ENCODE measurements around the gene NEK1. TPM values are rescaled to one million over a fixed set of nuclear protein-coding genes. Genes with fewer than 3 reads are reported as not detected.

NEK1 gene, protein sequence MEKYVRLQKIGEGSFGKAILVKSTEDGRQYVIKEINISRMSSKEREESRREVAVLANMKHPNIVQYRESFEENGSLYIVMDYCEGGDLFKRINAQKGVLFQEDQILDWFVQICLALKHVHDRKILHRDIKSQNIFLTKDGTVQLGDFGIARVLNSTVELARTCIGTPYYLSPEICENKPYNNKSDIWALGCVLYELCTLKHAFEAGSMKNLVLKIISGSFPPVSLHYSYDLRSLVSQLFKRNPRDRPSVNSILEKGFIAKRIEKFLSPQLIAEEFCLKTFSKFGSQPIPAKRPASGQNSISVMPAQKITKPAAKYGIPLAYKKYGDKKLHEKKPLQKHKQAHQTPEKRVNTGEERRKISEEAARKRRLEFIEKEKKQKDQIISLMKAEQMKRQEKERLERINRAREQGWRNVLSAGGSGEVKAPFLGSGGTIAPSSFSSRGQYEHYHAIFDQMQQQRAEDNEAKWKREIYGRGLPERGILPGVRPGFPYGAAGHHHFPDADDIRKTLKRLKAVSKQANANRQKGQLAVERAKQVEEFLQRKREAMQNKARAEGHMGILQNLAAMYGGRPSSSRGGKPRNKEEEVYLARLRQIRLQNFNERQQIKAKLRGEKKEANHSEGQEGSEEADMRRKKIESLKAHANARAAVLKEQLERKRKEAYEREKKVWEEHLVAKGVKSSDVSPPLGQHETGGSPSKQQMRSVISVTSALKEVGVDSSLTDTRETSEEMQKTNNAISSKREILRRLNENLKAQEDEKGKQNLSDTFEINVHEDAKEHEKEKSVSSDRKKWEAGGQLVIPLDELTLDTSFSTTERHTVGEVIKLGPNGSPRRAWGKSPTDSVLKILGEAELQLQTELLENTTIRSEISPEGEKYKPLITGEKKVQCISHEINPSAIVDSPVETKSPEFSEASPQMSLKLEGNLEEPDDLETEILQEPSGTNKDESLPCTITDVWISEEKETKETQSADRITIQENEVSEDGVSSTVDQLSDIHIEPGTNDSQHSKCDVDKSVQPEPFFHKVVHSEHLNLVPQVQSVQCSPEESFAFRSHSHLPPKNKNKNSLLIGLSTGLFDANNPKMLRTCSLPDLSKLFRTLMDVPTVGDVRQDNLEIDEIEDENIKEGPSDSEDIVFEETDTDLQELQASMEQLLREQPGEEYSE (N-terminal part only)
- 10 to 100 TPM; 12.1 to 13.1 TPM for total RNA-seq

DNA sequence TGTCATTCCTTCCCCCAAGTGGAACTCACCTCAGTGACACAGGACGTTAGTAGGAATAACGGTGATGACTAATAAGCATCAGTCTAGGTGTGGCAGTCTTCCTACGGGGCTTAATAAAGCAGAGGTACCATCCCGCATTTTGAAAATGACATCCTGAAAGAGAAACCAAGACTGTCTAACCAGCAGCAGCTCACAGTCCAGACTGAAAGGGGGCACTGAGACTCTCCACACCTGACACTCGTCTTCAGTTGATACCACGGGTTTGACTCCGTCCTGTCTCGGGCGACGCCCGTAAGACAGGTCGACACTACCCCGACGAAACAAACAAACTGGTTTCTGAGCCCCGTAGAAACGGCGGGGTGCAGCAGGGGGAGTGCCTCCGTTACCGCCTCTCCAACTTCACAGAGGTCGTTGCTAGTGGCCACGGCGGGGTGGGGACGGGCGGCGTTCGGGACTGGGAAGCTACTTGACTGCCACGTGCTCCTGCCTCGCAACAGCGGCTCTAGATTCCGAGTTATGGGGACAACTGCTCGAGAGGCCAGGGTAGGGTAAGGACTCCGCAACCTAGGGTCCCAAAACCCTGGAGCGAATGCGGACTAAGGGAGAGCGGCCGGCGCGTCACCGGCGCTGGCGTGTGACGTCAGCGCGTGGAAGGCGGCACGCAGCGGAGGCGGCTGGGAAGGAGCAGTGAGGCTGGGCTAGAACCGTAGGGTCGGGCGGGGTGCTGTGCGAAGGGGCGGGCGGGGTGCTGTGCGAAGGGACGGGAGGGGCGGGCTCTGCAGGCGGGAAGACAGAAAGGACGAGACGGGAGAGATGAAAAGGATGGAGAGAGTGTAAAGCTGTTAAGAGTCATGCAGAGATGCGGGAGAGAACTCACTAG is at the start of gene NEK1:
TSS of gene NEK1 (minus strand) at position 593 of the 880 bp plus-strand sequence. CDS start 9,953 bp downstream, outside the sequence.
- DNase-seq = peak; percentile 90
- H3K27ac Mint-ChIP-seq = peak within 1 kb of the TSS; percentile 98
- H3K36me3 Mint-ChIP-seq = peaks cover 3% of the 10 kb centered on the region
- H3K4me3 Mint-ChIP-seq = peak within 1 kb of the TSS; percentile 92
- H3K27me3 Mint-ChIP-seq = no peaks in the 10 kb centered on the region
- H3K4me1 Mint-ChIP-seq = peaks cover 34% of the 10 kb centered on the region
- H3K9me3 Mint-ChIP-seq = no peaks in the 10 kb centered on the region

DNA sequence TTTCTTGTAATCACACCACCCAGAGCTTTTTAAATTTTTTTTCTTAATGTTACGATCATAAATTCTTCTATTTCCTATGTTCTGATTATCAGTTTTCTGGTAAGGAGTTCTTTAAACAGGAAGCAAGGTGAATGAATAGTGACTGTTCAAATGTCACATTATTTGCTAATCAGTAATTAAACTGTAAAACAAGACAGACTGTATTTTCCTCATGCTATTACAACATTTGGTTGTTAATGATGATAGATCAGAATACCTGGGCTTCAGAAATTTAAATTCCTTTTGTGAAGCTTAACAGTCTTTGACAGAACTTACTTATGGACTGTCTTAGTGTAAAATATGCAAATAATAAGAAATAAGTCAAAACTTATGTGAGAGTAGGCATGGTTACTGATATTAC is 49.4 kb upstream of the NEK1 start:
- no peaks in the 10 kb centered on the region for H3K9me3 Mint-ChIP-seq
- H3K4me1 Mint-ChIP-seq = peaks cover 34% of the 10 kb centered on the region
- DNase-seq = no peak
- peaks cover 15% of the 10 kb centered on the region for H3K36me3 Mint-ChIP-seq
- H3K27ac Mint-ChIP-seq = no peak overlapping the region
- H3K27me3 Mint-ChIP-seq = no peaks in the 10 kb centered on the region
- no peak overlapping the region for H3K4me3 Mint-ChIP-seq

DNA sequence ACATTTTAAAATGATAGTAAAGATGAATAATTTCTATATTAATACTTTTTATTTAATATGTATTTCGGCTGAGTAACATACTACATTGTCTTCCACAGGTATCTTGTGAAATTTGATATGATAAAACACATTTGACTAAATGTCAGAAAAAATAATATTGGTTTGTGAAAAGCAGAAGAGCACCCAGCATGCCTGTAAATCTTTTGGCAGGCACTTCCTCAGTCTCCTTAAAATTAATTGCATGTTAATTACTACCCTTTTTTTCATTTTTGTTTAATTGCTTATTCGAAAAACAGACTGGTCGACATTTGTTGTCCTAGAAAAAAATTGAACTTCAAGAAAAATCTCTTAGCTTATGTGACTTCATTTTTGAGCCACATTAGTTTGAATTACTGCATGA is 48.5 kb upstream of the NEK1 start:
- no peak overlapping the region for H3K4me3 Mint-ChIP-seq
- H3K27ac Mint-ChIP-seq = no peak overlapping the region
- H3K4me1 Mint-ChIP-seq = peaks cover 38% of the 10 kb centered on the region
- no peak for DNase-seq
- no peaks in the 10 kb centered on the region for H3K27me3 Mint-ChIP-seq
- H3K9me3 Mint-ChIP-seq = no peaks in the 10 kb centered on the region
- H3K36me3 Mint-ChIP-seq = peaks cover 9% of the 10 kb centered on the region

DNA sequence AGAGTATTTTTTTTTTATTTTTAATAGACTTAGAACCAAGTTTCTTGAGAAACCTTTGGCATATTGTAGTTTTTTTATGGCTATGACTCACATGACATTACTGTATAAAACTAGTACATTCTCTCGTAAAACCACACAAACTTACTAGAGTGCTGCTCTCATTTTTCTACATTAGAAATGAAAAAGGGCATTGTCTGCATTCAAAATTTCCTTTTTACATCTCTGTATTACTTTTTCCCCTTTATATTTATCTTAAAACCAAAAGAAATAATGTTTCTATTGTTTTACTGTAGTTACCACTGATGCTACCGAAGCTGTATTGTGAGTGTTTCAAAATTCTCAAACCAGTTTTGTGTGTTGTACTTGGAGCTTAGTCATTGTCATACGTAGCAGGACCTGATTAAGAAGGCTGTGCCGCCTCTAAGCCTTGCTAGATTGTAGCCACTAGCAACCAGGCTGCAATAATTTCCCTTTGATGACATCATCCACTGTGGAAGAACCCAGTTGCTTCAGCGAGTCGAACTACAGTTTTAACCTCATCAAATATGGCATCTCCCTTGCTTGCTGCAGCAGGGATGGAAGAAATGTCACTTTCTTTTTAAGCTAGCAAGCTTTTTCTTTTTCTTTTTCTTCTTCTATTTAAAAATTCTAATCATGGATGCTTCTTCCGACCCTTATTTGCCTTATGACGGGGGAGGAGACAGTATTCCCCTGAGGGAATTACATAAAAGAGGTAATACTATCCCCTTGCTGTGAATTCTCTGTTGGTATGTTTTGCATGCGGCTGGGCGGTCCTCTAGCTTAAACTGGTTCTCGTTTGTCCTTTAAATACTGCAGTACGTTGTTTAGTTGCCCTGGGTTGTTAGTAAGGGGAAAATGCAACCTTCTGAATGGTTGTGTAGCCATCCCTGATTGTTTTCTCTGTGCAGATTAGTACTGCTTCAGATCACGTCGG is 47.6 kb upstream of the NEK1 start:
- peak overlapping the region; percentile 90 for H3K4me3 Mint-ChIP-seq
- DNase-seq = peak; percentile 74
- peaks cover 31% of the 10 kb centered on the region for H3K4me1 Mint-ChIP-seq
- no peaks in the 10 kb centered on the region for H3K9me3 Mint-ChIP-seq
- no peaks in the 10 kb centered on the region for H3K27me3 Mint-ChIP-seq
- H3K36me3 Mint-ChIP-seq = peaks cover 8% of the 10 kb centered on the region
- peak overlapping the region; percentile 92 for H3K27ac Mint-ChIP-seq

DNA sequence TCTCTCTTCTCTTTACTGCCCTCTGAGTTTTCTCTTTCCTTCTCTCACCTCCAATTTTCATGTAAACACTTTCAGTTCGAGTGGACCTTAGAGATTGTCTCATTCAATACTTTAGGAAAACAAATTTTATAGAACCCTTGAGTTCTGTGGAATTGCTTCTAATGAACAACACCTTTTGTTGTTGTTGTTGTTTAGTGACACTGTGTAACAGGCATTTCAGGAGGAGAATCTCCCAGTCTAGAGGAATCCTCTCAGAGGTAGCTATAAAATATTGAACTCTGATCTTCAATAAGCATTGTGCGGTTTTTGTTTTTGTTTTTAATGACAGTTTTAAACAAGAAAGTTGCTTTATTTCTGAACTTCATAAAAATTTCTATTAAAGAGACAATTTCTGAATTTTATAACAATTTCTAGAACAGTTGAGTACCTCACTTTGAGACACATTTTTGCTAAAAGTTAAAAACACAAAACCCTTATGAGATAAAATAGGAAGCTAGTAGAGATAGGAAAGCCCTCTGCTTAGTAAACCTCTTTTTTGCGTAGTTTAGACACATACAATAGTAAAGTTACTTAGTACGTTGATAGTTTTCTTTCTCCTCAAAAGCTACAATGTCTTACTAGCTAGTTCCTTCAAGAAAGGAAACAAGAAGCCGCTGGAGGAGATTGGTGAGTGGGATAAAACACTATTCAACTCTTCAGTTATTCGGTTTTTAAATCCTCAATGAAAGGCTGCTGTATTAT is 46.8 kb upstream of the NEK1 start:
- Mint-ChIP-seq H3K27me3 (no peaks in the 10 kb centered on the region), H3K4me3 (peak overlapping the region; percentile 10), H3K4me1 (peaks cover 25% of the 10 kb centered on the region), H3K27ac (peak overlapping the region; percentile 67), H3K9me3 (no peaks in the 10 kb centered on the region), H3K36me3 (peaks cover 8% of the 10 kb centered on the region)
- no peak for DNase-seq

DNA sequence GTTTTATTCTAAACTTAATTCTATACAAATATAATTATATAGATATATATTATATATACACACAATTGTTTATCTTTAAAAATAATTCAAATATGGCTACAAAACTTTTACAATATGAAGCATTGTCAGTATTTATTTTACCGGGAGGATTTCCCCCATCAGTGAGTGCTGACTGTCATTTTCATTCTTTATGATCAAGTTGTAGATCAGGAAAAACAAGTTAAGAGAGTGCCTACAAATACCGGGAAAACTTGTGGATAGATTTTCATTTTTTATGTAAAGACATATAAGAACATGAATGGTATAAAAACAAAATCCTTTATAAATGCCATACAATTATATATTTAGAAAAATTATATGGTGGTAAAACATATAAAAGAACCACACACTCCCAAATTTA is 45.8 kb upstream of the NEK1 start:
- Mint-ChIP-seq H3K27me3 (no peaks in the 10 kb centered on the region), H3K4me1 (peaks cover 22% of the 10 kb centered on the region), H3K36me3 (peaks cover 9% of the 10 kb centered on the region), H3K4me3 (no peak overlapping the region), H3K9me3 (no peaks in the 10 kb centered on the region), H3K27ac (no peak overlapping the region)
- DNase-seq = no peak

DNA sequence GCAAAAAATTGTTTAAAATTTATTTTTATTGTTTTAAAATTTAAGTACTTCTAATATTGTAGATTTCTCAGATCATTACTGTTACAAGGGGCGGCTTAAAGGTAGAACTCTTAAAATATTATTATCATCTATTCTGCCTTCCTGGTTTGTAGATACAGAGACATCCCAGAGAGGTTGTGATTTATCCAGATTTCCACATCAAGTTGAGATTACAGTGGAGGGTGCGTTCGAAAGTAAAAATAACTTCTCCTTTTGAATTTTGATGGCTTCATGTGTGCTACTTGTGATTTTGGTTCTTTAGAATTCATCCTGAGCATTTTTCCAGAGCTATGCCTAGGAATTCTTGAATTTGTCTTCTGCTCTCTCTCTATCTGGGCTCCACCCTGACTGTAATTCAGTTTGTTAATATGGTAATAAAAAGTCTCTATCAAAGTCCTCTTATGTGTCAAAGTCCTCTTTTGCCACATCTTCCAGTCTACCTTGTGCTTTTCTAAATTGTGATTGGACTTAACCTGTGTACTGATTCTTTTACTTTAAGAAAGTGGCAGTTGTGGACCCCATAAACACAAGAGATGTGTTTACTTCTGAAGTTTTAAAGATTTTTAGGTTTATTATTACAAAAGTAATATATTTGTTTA is 45.2 kb upstream of the NEK1 start:
- DNase-seq = no peak
- Mint-ChIP-seq H3K27ac (no peak overlapping the region), H3K9me3 (no peaks in the 10 kb centered on the region), H3K4me1 (peaks cover 26% of the 10 kb centered on the region), H3K27me3 (no peaks in the 10 kb centered on the region), H3K36me3 (peaks cover 12% of the 10 kb centered on the region), H3K4me3 (no peak overlapping the region)

DNA sequence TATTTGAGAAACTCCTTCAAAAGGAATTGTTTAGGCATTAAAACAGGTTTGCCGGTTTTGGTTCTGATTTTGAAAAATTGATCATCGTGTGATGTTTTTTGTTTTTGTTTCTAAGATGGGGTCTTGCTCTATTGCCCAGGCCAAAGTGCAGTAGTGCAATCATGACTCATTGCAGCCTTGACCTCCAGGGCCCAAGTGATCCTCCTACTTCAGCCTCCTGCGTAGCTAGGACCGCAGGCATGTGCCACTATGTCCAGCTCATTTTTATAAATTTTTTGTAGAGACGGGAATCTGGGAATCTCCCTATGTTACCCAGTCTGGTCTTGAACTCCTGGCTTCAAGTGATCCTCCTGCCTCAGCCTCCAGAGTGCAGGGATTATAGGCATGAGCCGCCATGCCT is 43.0 kb upstream of the NEK1 start:
- no peaks in the 10 kb centered on the region for H3K27me3 Mint-ChIP-seq
- no peak overlapping the region for H3K27ac Mint-ChIP-seq
- DNase-seq = no peak
- H3K4me3 Mint-ChIP-seq = no peak overlapping the region
- peaks cover 12% of the 10 kb centered on the region for H3K36me3 Mint-ChIP-seq
- H3K9me3 Mint-ChIP-seq = no peaks in the 10 kb centered on the region
- H3K4me1 Mint-ChIP-seq = peaks cover 28% of the 10 kb centered on the region

DNA sequence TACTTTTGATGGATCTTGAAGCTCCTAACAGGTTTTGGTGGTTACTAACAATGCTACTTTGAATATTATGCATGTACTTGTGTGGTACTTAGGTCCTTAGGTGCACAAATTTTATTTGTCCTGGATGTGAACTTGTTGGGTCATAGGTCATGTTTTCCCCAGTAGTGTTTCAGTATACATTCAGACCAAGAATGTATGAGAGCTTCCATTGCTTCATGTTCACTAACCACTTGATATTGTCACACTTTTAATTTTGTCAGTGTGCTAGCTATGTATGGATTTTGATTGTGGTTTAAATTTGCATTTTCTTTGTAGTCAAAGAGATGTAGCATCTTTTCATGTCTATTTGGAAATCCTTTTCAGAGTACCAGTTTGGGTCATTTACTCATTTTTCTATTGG is 40.2 kb upstream of the NEK1 start:
- no peak overlapping the region for H3K4me3 Mint-ChIP-seq
- no peaks in the 10 kb centered on the region for H3K9me3 Mint-ChIP-seq
- DNase-seq = no peak
- no peaks in the 10 kb centered on the region for H3K27me3 Mint-ChIP-seq
- peaks cover 25% of the 10 kb centered on the region for H3K4me1 Mint-ChIP-seq
- H3K27ac Mint-ChIP-seq = no peak overlapping the region
- peaks cover 12% of the 10 kb centered on the region for H3K36me3 Mint-ChIP-seq

DNA sequence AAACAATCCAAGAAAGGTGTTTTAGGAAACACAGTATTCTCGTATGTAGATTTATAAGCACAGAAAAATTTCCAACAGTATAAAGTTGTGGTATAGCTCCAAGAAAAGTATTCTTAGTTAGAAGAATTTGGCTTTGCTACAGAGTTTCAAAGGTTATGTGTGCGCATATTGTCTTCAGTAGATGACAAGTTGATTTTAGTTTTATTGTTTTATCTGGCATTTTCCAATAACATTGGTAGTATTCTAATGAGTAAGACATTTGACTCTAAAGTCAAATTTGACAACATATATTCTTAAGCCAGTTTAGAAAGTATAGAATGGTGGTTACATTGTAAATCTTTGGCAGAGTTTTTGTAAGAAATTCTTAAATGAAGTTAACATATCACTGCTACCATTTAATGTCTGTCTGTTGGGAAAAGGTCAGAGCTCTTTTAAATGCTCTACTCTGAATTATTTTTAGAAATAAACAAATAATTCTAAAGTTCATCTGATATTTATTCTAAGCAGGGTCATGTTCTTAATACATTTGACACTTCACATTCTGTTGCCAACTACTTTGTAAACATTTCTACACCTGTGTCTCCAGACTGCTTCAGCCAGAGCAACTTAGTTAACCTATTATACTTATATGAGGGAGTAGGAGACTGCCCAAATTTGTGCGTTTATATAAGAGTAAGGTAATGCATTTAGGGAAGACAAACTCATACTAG is 38.0 kb upstream of the NEK1 start:
- Mint-ChIP-seq H3K27me3 (no peaks in the 10 kb centered on the region), H3K4me3 (no peak overlapping the region), H3K9me3 (no peaks in the 10 kb centered on the region), H3K4me1 (peaks cover 20% of the 10 kb centered on the region), H3K36me3 (peaks cover 6% of the 10 kb centered on the region), H3K27ac (peak overlapping the region; percentile 11)
- DNase-seq = no peak

DNA sequence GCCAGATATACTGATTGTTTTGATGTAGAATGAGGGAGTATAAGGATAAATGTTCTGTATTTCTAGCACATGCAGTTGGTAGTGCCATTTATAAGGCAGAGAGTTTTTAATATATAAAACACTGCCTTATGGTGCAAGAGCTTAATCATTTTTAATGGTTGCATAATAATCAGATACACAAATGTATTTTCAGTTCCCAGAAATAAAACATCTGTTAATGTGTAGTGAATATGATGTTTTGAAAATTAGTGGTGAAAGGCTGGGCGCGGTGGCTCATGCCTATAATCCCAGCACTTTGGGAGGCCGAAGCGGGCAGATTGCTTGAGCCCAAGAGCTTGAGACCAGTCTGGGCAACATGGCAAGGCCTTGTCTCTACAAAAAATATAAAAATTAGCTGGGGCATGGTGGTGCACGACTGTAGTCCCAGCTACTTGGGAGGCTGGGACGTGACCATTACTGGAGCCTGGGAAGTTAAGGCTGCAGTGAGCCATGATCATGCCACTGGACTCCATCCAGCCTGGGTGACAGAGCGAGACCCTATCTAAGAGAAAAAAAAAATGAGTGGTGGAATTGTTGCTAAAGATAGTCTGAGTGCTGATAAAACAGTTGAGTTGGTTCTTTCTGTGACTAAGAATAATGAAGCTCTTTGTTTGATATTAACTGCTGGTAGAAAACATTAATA is 37.3 kb upstream of the NEK1 start:
- DNase-seq = no peak
- H3K4me1 Mint-ChIP-seq = peaks cover 20% of the 10 kb centered on the region
- H3K27ac Mint-ChIP-seq = no peak overlapping the region
- H3K36me3 Mint-ChIP-seq = peaks cover 4% of the 10 kb centered on the region
- H3K9me3 Mint-ChIP-seq = no peaks in the 10 kb centered on the region
- H3K4me3 Mint-ChIP-seq = no peak overlapping the region
- H3K27me3 Mint-ChIP-seq = no peaks in the 10 kb centered on the region

DNA sequence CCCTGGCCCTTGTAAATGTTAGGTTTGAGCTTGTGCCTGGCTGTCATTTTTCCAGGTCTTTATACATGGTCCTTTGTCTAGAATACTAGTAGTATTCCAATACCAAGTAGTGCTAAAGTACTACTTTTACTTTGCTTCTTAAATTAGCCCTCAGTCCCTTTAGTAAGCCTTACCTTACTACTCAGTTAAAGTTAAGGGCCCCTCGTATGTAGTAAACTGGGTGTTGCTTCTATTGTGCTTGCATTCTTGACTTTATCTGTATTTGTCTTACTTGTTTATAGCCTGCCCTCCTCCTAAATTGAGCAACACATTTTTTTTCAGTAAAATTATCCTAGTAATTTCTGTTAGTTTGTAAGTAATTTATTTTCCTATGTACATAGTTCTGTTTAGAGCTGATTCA is 33.2 kb upstream of the NEK1 start:
- Mint-ChIP-seq H3K36me3 (peaks cover 6% of the 10 kb centered on the region), H3K27ac (no peak overlapping the region), H3K27me3 (no peaks in the 10 kb centered on the region), H3K4me3 (no peak overlapping the region), H3K4me1 (peaks cover 9% of the 10 kb centered on the region), H3K9me3 (no peaks in the 10 kb centered on the region)
- DNase-seq = no peak
